ENCODE measurements around the gene GPN1. TPM values are rescaled to one million over a fixed set of nuclear protein-coding genes. Genes with fewer than 3 reads are reported as not detected.

GPN1 gene
- total RNA-seq, 1 experiment from 2014 or later = 37.2 TPM

GRCh38 chr2:27587025-27587424 is 41.8 kb upstream of the GPN1 start:
- CTCF ChIA-PET = interaction anchor here (0.6 to 0.8 kb wide), 3 partner anchors 10 to 84 kb away, joined by 4 to 11 read pairs (median 7); no protein-coding TSS in a partner anchor
- BruUV-seq (replicated peaks) = no TSS peak
- ATAC-seq = no peak

GRCh38 chr2:27588308-27588707 is 40.5 kb upstream of the GPN1 start:
- CTCF ChIA-PET = no interaction called here
- no peaks in the 10 kb centered on the region for H3K27me3 ChIP-seq (ENCODE audit: control insufficient read depth, insufficient read depth, low read length)
- H3K4me1 ChIP-seq (ENCODE audit: control insufficient read depth, insufficient read depth, low read length) = 0 out of 2 replicates have a peak, but pooled peaks cover 3% of the 10 kb centered on the region
- TF ChIP-seq CTCF (IDR thresholded peaks at IDR 0.05) (no peak), POLR2AphosphoS5 (IDR thresholded peaks at IDR 0.05; ENCODE audit: low read depth, low read length) (no peak), TCF7L2 (IDR thresholded peaks at IDR 0.05; ENCODE audit: low read depth, low read length) (no peak), REST (IDR thresholded peaks at IDR 0.05; ENCODE audit: insufficient read depth in 1 of 2, low read depth in 2 of 2, low read length in 1 of 2) (no peak), SIN3A (IDR thresholded peaks at IDR 0.05; ENCODE audit: borderline replicate concordance, insufficient read depth, low read depth, low read length) (no peak)
- H3K36me3 ChIP-seq (ENCODE audit: control insufficient read depth, insufficient read depth, low read length) = peaks cover 4% of the 10 kb centered on the region; the same call in 1 of the 2 replicates
- no peak overlapping the region for H3K4me3 ChIP-seq (ENCODE audit: low read depth in 2 of 2, low read length in 2 of 2)
- intact Hi-C loops (cut with micrococcal nuclease; ENCODE audit: unreplicated experiment) = no loop called here
- POLR2A ChIA-PET = no interaction called here
- H3K27ac ChIP-seq (ENCODE audit: low read length) = no peak overlapping the region
- no TSS peak for BruUV-seq (replicated peaks)
- DNase-seq (ENCODE audit: low read depth, low spot score) (no peak), ATAC-seq (no peak)
- H3K9me3 ChIP-seq (ENCODE audit: control insufficient read depth, insufficient read depth, low read depth, low read length) = no peaks in the 10 kb centered on the region
- in situ Hi-C loops (cut with HindIII; ENCODE audit: low pct_unique_long_range_greater_than_20kb, low sequenced_read_pairs) = loop anchor here (5.0 kb wide), 1 partner anchor 34 kb away; no protein-coding TSS in a partner anchor

More at GRCh38 chr2:27587025-27587424, 41.8 kb upstream of the GPN1 start:
- H3K4me1 ChIP-seq (ENCODE audit: control insufficient read depth, insufficient read depth, low read length) = peaks cover 3% of the 10 kb centered on the region; the same call in 1 of the 2 replicates
- no peak overlapping the region for H3K27ac ChIP-seq (ENCODE audit: low read length)
- no peak for DNase-seq (ENCODE audit: low read depth, low spot score)
- H3K9me3 ChIP-seq (ENCODE audit: control insufficient read depth, insufficient read depth, low read depth, low read length) = peaks cover 5% of the 10 kb centered on the region; the same call in 1 of the 2 replicates
- no peak overlapping the region for H3K4me3 ChIP-seq (ENCODE audit: low read depth in 2 of 2, low read length in 2 of 2)
- H3K36me3 ChIP-seq (ENCODE audit: control insufficient read depth, insufficient read depth, low read length) = peaks cover 7% of the 10 kb centered on the region; the same call in 1 of the 2 replicates
- intact Hi-C loops (cut with micrococcal nuclease; ENCODE audit: unreplicated experiment) = no loop called here
- no peaks in the 10 kb centered on the region for H3K27me3 ChIP-seq (ENCODE audit: control insufficient read depth, insufficient read depth, low read length)
- POLR2A ChIA-PET = no interaction called here
- TF ChIP-seq SIN3A (IDR thresholded peaks at IDR 0.05; ENCODE audit: borderline replicate concordance, insufficient read depth, low read depth, low read length) = no peak
- TF ChIP-seq CTCF (IDR thresholded peaks at IDR 0.05) = no peak
- TF ChIP-seq TCF7L2 (IDR thresholded peaks at IDR 0.05; ENCODE audit: low read depth, low read length) = no peak
- TF ChIP-seq REST (IDR thresholded peaks at IDR 0.05; ENCODE audit: insufficient read depth in 1 of 2, low read depth in 2 of 2, low read length in 1 of 2) = no peak
- TF ChIP-seq POLR2AphosphoS5 (IDR thresholded peaks at IDR 0.05; ENCODE audit: low read depth, low read length) = no peak
- in situ Hi-C loops (cut with HindIII; ENCODE audit: low pct_unique_long_range_greater_than_20kb, low sequenced_read_pairs) = loop anchor here (5.0 kb wide), 1 partner anchor 35 kb away; no protein-coding TSS in a partner anchor
